CMK (cell line): Measurements from ENCODE around the gene NTMT1.

ENCODE experiments used
- DNase-seq: peaks from one replicate; pipeline ENCODE4 v3.0.0-alpha.2; 2010; ENCODE audit warnings: low read depth

Gene NTMT1

GRCh38 chr9:129637102-129637501 is 11.1 kb downstream of the NTMT1 start:
- DNase-seq = no peak

GRCh38 chr9:129637673-129638439 is 11.9 kb downstream of the NTMT1 start:
- no peak for DNase-seq

DNA sequence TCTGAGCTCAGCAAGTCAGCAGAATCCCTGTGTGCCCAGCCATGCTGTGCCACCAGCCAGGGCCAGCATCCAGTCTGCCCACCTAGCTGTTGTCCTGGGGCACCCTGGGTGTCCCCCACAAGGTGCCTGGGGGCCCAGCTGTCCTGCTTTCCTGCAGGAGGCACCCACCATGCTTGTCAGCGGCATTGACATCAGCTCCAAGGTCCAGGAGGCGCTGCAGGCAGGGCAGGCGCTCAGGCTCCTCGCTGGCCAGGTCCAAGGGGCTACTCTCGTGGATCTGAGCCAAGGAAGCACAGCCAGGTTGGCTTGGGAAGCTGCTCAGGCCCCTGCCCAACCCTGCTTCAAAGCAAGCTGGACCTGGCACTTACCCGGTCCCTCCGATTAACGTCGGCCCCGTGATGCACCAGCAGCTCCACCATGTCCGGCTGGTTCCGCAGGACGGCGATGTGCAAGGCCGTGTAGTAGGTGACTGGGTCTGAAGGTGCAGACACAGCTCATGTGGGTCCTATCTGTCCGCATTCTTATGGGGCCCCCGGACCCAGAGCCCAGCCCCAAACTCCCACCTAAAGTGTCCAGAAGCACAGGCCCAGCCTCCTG is 13.2 kb downstream of the NTMT1 start:
- no peak for DNase-seq

- no peak for DNase-seq
Measured at GRCh38 chr9:129639756-129640085, 13.8 kb downstream of the NTMT1 start.

DNA sequence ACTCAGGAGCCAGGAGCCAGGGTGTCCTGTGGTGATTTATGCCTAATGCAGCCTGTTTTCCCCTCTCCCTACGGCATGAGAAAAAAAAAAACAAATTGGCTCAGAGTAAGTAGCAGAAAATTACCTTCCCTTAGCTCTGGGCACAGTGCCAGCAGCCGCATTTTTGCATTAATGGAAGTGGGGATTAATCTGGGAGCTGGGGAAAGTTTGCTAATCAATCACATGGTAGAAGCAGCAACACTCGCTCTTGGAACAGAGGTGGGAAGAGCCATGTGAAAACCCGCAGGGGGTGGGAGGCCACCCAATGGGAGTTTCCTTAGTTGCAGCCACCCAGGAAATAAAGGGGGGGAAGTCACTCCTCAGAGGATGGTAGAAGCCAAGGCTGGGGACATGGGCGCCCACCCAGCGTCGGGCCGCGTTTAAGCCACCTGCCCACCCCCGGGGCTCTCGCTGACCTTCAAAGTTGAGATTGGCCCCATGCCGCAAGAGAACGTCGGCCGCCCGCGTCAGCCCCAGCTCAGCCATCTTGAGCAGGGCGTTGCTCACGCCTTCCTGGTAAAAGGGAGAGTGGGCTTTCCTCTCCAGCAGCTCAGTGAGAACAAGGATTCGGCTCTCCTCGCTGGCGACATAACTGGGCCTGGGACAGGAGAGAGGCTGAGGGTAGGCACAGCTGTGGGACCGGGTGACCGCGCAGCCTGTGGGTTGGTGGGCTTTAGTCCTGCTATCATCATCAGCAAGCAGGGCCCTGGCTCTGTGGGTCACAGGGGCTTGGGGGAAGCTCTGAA is 14.3 kb downstream of the NTMT1 start:
- no peak for DNase-seq

DNA sequence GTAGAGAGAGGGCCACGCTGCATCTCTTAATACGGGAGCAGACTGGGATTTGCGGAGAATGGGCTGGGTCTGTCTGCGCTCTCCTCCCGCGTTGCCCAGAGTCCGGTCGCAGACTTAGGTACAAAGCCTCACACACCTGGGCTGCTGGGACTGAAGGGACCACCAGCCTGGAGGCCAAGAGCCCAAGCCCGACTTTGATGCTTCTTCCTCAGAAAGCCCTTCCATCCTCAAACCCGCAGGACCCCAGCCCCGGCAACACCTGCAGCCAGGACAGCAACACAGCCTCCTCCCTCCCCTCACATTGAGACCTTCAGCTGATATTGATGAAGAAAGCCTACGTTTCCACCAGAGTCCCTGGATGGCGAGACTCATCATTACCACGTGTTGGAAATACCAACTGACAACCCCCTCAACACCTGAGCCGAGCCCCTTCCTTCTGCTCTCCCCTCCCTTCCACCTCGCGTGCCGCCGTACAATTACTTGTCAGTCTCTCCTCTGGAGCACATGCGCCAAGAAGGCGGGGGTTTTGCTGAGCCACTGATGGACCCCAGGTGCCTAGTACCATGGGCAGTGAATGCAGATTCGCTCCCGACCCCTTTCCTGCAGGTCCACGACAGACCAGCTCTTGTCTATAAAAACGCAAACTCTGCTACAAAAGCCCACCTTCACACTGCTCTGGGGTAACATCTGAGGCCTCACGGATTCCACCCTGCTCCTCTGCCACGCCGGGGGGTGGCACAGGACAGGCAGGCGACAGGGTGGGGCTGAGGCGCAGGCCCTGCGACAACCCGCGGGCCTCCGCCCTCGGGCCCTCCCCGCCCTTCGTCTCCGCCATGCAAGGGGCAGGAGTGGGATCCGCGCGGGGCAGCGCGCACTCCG is 15.1 kb downstream of the NTMT1 start:
- no peak for DNase-seq

DNA sequence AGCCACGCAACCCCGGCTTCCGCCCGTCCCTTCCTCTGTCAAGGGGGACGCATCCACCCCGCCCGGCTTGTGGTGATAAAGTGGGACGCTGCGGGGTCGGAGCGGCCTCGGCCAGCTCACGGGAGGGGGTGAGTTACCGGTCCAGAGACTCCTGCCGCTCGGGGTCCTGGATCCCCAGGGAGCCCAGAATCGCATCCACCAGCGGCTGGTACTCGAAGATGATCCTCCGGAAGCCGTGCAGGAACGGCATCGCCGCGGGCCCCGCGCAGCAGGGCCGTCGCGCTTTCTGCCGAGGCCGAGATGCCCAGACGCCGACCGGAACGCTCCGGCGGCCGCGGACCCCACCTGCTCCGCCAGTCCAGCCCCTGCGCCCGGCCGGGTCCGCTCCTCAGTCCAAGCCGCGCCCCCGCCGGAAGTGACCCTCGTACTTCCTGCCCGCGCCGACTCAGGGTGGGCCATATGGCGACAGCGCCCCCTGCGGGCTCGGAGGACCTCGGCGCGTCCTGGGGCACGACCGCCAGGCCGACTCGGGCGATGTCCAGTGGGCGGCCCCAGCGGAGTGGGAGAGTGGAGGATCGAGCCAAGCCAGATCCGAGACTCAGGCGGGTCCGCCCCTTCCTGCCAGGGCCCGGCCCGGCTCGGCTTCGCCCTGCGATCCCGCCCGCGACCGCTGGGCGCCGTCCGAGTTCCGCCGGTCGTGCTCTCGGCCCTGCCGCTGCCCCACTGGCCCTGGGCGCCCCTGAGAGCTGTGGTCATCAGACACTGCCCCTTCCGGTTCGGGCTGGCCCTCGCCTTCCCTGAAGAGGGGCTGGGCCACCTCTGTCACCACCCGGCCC is 16.0 kb downstream of the NTMT1 start, which contains the start of gene ASB6:
ASB6 (minus strand) TSS at position 402 of the 836 bp plus-strand sequence; CDS start at position 250, 152 bp downstream.
- DNase-seq = peak; percentile 93

GRCh38 chr9:129643706-129644105 is 17.7 kb downstream of the NTMT1 start:
- no peak for DNase-seq

DNA sequence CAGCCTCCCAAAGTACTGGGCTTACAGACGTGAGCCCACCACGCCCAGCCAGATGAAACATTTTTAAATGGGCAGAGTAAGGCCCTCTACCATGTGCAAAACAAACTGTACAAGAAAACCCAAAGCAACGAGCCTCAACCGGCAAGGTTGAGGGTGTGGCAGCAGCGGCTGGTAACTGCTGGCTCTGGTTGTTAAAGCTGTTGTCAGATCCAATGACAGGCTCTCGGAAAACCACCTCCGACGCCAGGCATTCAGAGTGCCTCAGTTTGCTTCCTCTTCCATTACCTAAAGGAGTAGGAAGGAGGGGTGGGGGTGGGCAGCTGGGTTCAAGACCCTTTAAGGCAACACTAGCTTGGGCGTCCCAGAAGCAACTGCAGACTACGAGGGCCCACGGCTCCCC is 18.4 kb downstream of the NTMT1 start:
- DNase-seq = no peak

DNA sequence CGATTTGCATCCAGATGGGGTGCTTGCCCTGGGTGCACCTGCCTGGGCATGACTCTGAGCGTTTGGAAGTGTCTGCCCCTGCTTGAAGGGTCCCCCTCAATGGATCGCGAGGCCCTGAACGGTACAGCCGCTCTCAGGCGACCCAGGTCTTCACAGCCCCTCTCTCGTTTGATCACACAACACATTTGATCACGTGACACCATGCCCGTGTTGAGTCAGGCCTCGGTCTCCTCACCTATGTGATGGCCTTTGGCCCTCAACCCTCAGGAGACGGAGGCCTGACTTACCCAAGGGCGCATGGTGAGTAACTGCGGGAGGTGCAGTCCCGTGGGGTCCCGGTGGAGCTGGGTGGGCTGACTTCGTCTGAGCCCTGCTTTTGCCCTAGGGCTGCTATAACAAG is 18.9 kb downstream of the NTMT1 start:
- no peak for DNase-seq

- DNase-seq = no peak
Measured at GRCh38 chr9:129646252-129646651, 20.3 kb downstream of the NTMT1 start.

- no peak for DNase-seq
Measured at GRCh38 chr9:129646654-129647053, 20.7 kb downstream of the NTMT1 start.

DNA sequence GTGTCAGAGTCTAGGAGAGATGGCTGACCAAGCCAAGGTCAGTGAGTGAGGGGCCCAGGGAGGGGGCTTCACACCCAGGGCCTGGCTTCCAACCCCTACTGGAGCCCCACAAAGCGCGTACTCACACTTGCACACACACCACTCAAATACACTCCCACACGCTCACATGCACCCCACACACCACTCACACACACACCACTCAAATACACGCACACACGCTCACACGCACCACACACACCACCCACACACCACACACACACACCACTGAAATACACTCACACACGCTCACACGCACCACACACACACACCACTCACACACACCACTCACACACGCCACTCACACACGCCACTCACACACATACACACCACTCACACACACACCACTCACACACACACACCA is 21.7 kb downstream of the NTMT1 start:
- no peak for DNase-seq

DNA sequence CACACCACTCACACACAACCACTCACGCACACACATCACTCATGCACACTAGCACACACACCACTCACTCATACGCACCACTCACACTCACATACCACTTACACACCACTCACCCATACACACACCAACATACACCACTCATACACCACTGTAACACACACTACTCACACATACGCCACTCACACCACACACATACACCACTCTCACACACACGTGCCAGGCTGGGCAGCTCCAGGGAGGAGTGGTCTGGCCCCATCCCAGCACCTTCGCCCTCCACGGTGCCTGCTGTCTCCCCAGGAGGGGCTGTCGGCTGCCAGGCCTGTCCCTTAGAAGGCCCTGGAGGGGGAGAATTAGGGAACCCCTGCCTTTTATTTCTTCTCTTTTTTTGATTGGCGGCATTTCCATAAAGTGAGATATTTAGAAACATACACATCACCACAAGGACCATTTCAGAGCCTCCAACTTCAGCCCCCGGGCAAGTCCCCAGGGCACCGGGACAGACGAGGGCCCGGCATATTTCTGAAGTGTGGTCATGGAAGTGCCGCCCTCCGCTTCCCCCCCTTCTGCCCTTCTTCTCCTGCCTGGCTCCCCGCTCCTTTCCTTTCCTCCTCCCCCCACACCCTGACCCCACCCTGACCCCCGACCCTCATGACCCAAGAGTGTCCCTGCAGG is 22.3 kb downstream of the NTMT1 start:
- no peak for DNase-seq

DNA sequence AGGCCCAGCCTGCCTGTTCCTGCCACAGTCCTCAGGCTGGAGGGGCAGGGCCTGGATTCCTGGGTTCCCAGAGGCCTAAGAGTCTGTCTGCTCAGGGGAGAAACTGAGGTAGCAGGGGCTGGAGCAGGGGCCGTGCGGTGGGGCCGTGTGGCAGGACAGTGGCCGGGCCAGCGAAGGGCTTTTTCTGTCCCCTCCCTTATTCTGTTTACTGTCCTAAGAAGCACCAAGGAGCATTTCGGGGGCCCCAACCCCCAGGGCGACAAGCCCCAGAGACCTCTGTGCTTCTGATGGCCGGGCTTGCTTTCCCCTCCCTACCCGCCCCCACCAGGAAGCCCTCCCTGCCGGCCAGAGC is 22.8 kb downstream of the NTMT1 start:
- no peak for DNase-seq

- no peak for DNase-seq
Measured at GRCh38 chr9:129649726-129650679, 24.0 kb downstream of the NTMT1 start.

- no peak for DNase-seq
Measured at GRCh38 chr9:129650680-129651235, 24.8 kb downstream of the NTMT1 start.

DNA sequence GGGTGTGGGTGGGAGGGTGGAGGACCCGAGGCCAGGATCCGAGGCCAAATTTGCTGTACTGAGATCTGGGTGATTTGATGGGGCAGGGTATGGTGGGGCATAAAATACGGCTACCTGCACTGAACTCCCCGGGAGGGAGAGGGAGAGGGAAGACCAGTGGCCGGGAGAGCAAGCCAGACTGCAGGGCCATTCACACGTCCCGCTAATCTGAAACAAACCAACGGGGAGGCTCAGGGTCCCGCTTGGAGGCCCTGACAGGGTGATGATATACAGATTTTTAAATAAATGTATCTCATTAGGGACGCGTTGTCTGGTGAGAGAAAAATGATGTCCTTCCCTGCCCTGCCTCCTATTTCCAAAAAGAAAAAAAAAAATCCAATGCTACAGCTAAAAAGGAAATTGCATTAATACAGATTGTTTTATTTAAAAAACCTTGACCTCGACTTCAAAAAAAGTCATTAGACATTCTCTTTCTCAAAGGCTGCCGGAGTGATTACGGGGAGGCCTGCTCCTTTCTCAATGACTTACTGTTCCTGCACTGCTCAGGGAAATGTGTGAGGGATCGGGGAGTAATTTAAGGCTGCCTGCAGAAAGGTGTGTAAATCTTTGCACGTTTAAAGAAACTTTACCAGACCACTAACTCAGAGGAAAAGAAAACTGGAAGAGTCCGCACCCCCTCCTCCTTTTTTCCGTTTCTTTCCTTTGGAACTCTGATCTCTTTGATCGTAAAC is 28.0 kb downstream of the NTMT1 start:
- no peak for DNase-seq
